ENCODE measurements around the gene PLD3.

DNA sequence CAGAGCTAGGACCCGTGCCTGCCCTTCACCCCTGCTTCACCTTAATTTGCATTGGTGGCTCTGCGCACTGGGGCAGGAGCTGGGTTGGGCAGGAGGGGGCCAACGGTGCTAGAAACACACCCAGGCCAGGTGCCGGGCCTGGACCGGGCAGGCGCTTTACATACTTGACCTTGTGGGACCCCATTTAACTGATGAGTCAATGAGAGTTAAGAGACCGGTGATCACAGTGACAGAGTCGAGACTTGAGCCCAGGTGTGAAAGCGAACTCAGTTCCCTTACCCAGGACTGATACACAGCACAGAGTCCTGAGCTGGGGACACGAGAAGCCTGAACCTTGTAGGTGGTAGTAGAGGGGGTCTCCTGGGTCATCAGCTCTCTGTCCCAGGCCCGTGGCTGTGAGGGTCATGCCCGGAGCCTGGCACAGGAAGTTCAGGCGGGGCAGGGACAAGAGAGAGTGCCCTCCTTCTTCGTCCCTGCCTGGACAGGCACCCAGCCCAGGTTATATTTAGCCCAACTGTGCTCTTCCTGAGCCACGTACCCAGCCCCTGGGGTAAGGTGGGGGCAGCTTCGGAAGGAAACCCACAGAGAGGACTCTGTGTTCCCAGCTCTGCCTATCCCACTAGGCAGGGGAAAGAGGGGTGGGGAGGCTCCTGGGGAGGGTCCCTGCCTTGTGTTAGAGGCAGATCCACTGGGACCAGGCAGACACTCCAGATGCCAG, 62.8 kb downstream of the PLD3 start:
- no peak for TF ChIP-seq ZNF274 (IDR thresholded peaks at IDR 0.05; ENCODE audit: low read depth, low read length)
- TF ChIP-seq YY1 (IDR thresholded peaks at IDR 0.05; ENCODE audit: insufficient read depth, insufficient read length), result no peak

Measured in NT2/D1 (cell line).